Upper lobe of left lung (tissue), 6 donors: ENCODE data around the gene KCNMA1. TPM values are rescaled to one million over a fixed set of nuclear protein-coding genes. Genes with fewer than 3 reads are reported as not detected.

ENCODE experiments used
- ATAC-seq, 2 donors: fragments of 200-7000 bp; cut with Tn5 transposase; one replicate each; pipeline ENCODE4 v1.9.1; 2022; ENCODE audit warnings: mild to moderate bottlenecking in 2 of 2, moderate library complexity in 2 of 2; ENCODE audit not compliant: low FRiP score in 2 of 2
- DNase-seq, 2 donors: peaks; one replicate each; pipeline ENCODE4 v3.0.0-alpha.2; 2019 to 2020
- H3K27ac ChIP-seq, 4 donors: fragments of 200-600 bp; sonication (generic); one replicate each; pipeline ENCODE4 v1.5.1; 2016 to 2019
- H3K27me3 ChIP-seq, 4 donors: fragments of 200-600 bp; sonication (generic); one replicate each; pipeline ENCODE4 v1.5.1; 2017 to 2019
- H3K36me3 ChIP-seq, 4 donors: fragments of 200-600 bp; sonication (generic); one replicate each; pipeline ENCODE4 v1.5.1; 2016 to 2019
- H3K4me1 ChIP-seq, 4 donors: fragments of 200-600 bp; sonication (generic); one replicate each; pipeline ENCODE4 v1.5.1; 2018 to 2019
- H3K4me3 ChIP-seq, 4 donors: fragments of 200-600 bp; sonication (generic); one replicate each; pipeline ENCODE4 v1.5.1; 2017 to 2019; ENCODE audit warnings: mild to moderate bottlenecking in 2 of 4, moderate library complexity in 1 of 4
- H3K9me3 ChIP-seq, 4 donors: fragments of 200-600 bp; sonication (generic); one replicate each; pipeline ENCODE4 v1.5.1; 2018 to 2019
- CTCF ChIP-seq, 6 experiments: fragments of 450-650 bp in 4 of 6; fragments of 200-600 bp in 2 of 6; sonication (generic) in 2 of 6; IDR thresholded peaks; one replicate each; pipeline ENCODE4 v1.5.1; 2016 to 2019; ENCODE audit warnings: antibody characterized with exemption in 6 of 6
- EP300 ChIP-seq, 4 donors: sonication (generic); formaldehyde crosslinking; IDR thresholded peaks; one replicate each; pipeline ENCODE4 v1.5.1; 2017; ENCODE audit warnings: antibody characterized with exemption in 4 of 4, control low read depth in 2 of 4
- POLR2A ChIP-seq, 4 donors: fragments of 450-650 bp; IDR thresholded peaks; one replicate each; pipeline ENCODE4 v1.5.1; 2016 to 2017; ENCODE audit warnings: antibody characterized with exemption in 4 of 4, mild to moderate bottlenecking in 2 of 4
- POLR2AphosphoS5 ChIP-seq, 2 donors: sonication (generic); formaldehyde crosslinking; IDR thresholded peaks; one replicate each; pipeline ENCODE4 v1.5.1; 2017; ENCODE audit warnings: antibody characterized with exemption in 2 of 2
- WGBS, 2 donors: methylation state at CpG; one replicate each; pipeline ENCODE4 v1.1.5; 2017 to 2018; 5-methylcytosine and 5-hydroxymethylcytosine counted together
- total RNA-seq, 6 donors: library from RNA; depleted of rRNA in 4 of 6; stranded (reverse); fragments of >200 nt in 4 of 6; gene quantifications; one replicate each; pipeline versions ENCODE4 v1.1.0 to v1.2.1, GENCODE V29; 2016 to 2021
- donor health status: DM: no; HTN: no; CAD: no; lungs with moderate emphysema.
- donor health status: DM: no; HTN: yes; CAD: no; lungs with severe emphysema.

Gene KCNMA1
- total RNA-seq, 6 donors from 2014 or later: 5.8 to 107 (median 22.0) TPM

- H3K27ac ChIP-seq: no peak overlapping the region
- no peak for TF ChIP-seq POLR2A (IDR thresholded peaks at IDR 0.05)
- TF ChIP-seq EP300 (IDR thresholded peaks at IDR 0.05): no peak
- H3K4me3 ChIP-seq: no peak overlapping the region
- no peaks in the 10 kb centered on the region for H3K36me3 ChIP-seq
- 85 to 94% methylated on average over 8 of the region's 8 CpGs for WGBS, 2 donors
- H3K27me3 ChIP-seq: no peaks in the 10 kb centered on the region
- H3K4me1 ChIP-seq: peaks cover 0 to 3% (median 0%) of the 10 kb centered on the region in 4 donors
- no peak for DNase-seq
- no peak for ATAC-seq
- no peaks in the 10 kb centered on the region for H3K9me3 ChIP-seq
Observed at GRCh38 chr10:77118603-77119282, 518.9 kb downstream of the KCNMA1 start.

- H3K36me3 ChIP-seq: no peaks in the 10 kb centered on the region
- H3K27me3 ChIP-seq: no peaks in the 10 kb centered on the region
- TF ChIP-seq POLR2AphosphoS5 (IDR thresholded peaks at IDR 0.05): no peak
- no peak for TF ChIP-seq POLR2A (IDR thresholded peaks at IDR 0.05)
- TF ChIP-seq EP300 (IDR thresholded peaks at IDR 0.05): no peak
- no peak for TF ChIP-seq CTCF (IDR thresholded peaks at IDR 0.05)
- 94 to 97% methylated on average over 2 of the region's 2 CpGs for WGBS, 2 donors
- ATAC-seq: no peak
- no peaks in the 10 kb centered on the region for H3K4me1 ChIP-seq
- H3K9me3 ChIP-seq: no peaks in the 10 kb centered on the region
- H3K4me3 ChIP-seq: no peak overlapping the region
- no peak overlapping the region for H3K27ac ChIP-seq
- DNase-seq: no peak
Observed at GRCh38 chr10:77117501-77117900, 520.1 kb downstream of the KCNMA1 start.

- DNase-seq (no peak), ATAC-seq (no peak)
- H3K4me1 ChIP-seq: no peaks in the 10 kb centered on the region
- no peaks in the 10 kb centered on the region for H3K9me3 ChIP-seq
- no peak for TF ChIP-seq CTCF (IDR thresholded peaks at IDR 0.05)
- TF ChIP-seq POLR2A (IDR thresholded peaks at IDR 0.05): no peak
- no peak for TF ChIP-seq POLR2AphosphoS5 (IDR thresholded peaks at IDR 0.05)
- TF ChIP-seq EP300 (IDR thresholded peaks at IDR 0.05): no peak
- H3K4me3 ChIP-seq: no peak overlapping the region
- H3K27me3 ChIP-seq: no peaks in the 10 kb centered on the region
- H3K36me3 ChIP-seq: no peaks in the 10 kb centered on the region
- H3K27ac ChIP-seq: no peak overlapping the region
- WGBS, 2 donors: 83 to 88% methylated on average over 2 of the region's 2 CpGs
Observed at GRCh38 chr10:77116904-77117303, 520.7 kb downstream of the KCNMA1 start.

GRCh38 chr10:77114181-77114821 is 523.3 kb downstream of the KCNMA1 start:
- Histone ChIP-seq H3K27me3 (no peaks in the 10 kb centered on the region), H3K4me1 (peaks cover 0 to 6% (median 0%) of the 10 kb centered on the region in 4 donors), H3K4me3 (no peak overlapping the region), H3K36me3 (no peaks in the 10 kb centered on the region), H3K27ac (no peak overlapping the region), H3K9me3 (no peaks in the 10 kb centered on the region)
- no peak for DNase-seq
- no peak for ATAC-seq
- 77 to 85% methylated on average over 4 of the region's 4 CpGs for WGBS, 2 donors
- TF ChIP-seq POLR2A (IDR thresholded peaks at IDR 0.05) (no peak), CTCF (IDR thresholded peaks at IDR 0.05) (no peak), POLR2AphosphoS5 (IDR thresholded peaks at IDR 0.05) (no peak), EP300 (IDR thresholded peaks at IDR 0.05) (no peak)

GRCh38 chr10:77111611-77112550 is 525.7 kb downstream of the KCNMA1 start:
- Histone ChIP-seq H3K27ac (no peak overlapping the region), H3K27me3 (no peaks in the 10 kb centered on the region), H3K4me1 (peaks cover 0 to 6% (median 0%) of the 10 kb centered on the region in 4 donors), H3K9me3 (no peaks in the 10 kb centered on the region), H3K36me3 (no peaks in the 10 kb centered on the region), H3K4me3 (no peak overlapping the region)
- ATAC-seq (peak in 1 of 2 donors; percentile 87), DNase-seq (no peak)
- TF ChIP-seq POLR2A (IDR thresholded peaks at IDR 0.05) (no peak), CTCF (IDR thresholded peaks at IDR 0.05) (peak; percentile 56 to 85 (median 80))
- WGBS, 2 donors: 52 to 56% methylated on average over 12 of the region's 12 CpGs
